ENCODE measurements around the gene SH3BGR. TPM values are rescaled to one million over a fixed set of nuclear protein-coding genes. Genes with fewer than 3 reads are reported as not detected.
A peak's percentile ranks its signal among the peaks of the same experiment; 100 is the strongest.

Gene SH3BGR
- total RNA-seq, 1 experiment from 2014 or later = 3.2 TPM

- CTCF ChIA-PET = no interaction called here
- intact Hi-C loops (cut with micrococcal nuclease; ENCODE audit: unreplicated experiment) = no loop called here
- DNase-seq = peak; percentile 89
- H3K27ac Mint-ChIP-seq (ENCODE audit: unreplicated experiment) = peak within 1 kb of the TSS; percentile 87
- BruUV-seq (replicated peaks) = TSS peak; percentile 86
- H3K9me3 Mint-ChIP-seq (ENCODE audit: low read depth, unreplicated experiment) = no peaks in the 10 kb centered on the region
- H3K4me1 Mint-ChIP-seq (ENCODE audit: low read depth, unreplicated experiment) = peaks cover 9% of the 10 kb centered on the region
- TF ChIP-seq CTCF (IDR thresholded peaks at IDR 0.05; ENCODE audit: unreplicated experiment) = no peak
- peaks cover 19% of the 10 kb centered on the region for H3K36me3 Mint-ChIP-seq (ENCODE audit: insufficient read depth, unreplicated experiment)
- no peaks in the 10 kb centered on the region for H3K27me3 Mint-ChIP-seq (ENCODE audit: unreplicated experiment)
- H3K4me3 Mint-ChIP-seq (ENCODE audit: low read depth, unreplicated experiment) = peak within 1 kb of the TSS; percentile 82
These were observed 6.2 kb upstream of the SH3BGR start, which contains the start of gene LCA5L for GRCh38 chr21:39445321-39446269. Gene LCA5L, minus strand, starts transcription at chr21:39445778. Its CDS starts 17,285 bp downstream, at chr21:39428493.

GRCh38 chr21:39447264-39447663 is 4.5 kb upstream of the SH3BGR start:
- peaks cover 19% of the 10 kb centered on the region for H3K36me3 Mint-ChIP-seq (ENCODE audit: insufficient read depth, unreplicated experiment)
- no TSS peak for BruUV-seq (replicated peaks)
- no peak for DNase-seq
- intact Hi-C loops (cut with micrococcal nuclease; ENCODE audit: unreplicated experiment) = no loop called here
- no peak overlapping the region for H3K27ac Mint-ChIP-seq (ENCODE audit: unreplicated experiment)
- CTCF ChIA-PET = no interaction called here
- H3K27me3 Mint-ChIP-seq (ENCODE audit: unreplicated experiment) = no peaks in the 10 kb centered on the region
- no peaks in the 10 kb centered on the region for H3K9me3 Mint-ChIP-seq (ENCODE audit: low read depth, unreplicated experiment)
- no peak for TF ChIP-seq CTCF (IDR thresholded peaks at IDR 0.05; ENCODE audit: unreplicated experiment)
- H3K4me1 Mint-ChIP-seq (ENCODE audit: low read depth, unreplicated experiment) = peaks cover 9% of the 10 kb centered on the region
- no peak overlapping the region for H3K4me3 Mint-ChIP-seq (ENCODE audit: low read depth, unreplicated experiment)

GRCh38 chr21:39452207-39452969 is 618 bp downstream of the SH3BGR start:
- no peaks in the 10 kb centered on the region for H3K4me1 Mint-ChIP-seq (ENCODE audit: low read depth, unreplicated experiment)
- CTCF ChIA-PET = no interaction called here
- no peak for TF ChIP-seq CTCF (IDR thresholded peaks at IDR 0.05; ENCODE audit: unreplicated experiment)
- H3K27ac Mint-ChIP-seq (ENCODE audit: unreplicated experiment) = no peak overlapping the region
- H3K4me3 Mint-ChIP-seq (ENCODE audit: low read depth, unreplicated experiment) = no peak overlapping the region
- BruUV-seq (replicated peaks) = no TSS peak
- no peaks in the 10 kb centered on the region for H3K36me3 Mint-ChIP-seq (ENCODE audit: insufficient read depth, unreplicated experiment)
- no peaks in the 10 kb centered on the region for H3K27me3 Mint-ChIP-seq (ENCODE audit: unreplicated experiment)
- DNase-seq = no peak
- H3K9me3 Mint-ChIP-seq (ENCODE audit: low read depth, unreplicated experiment) = no peaks in the 10 kb centered on the region
- intact Hi-C loops (cut with micrococcal nuclease; ENCODE audit: unreplicated experiment) = no loop called here

GRCh38 chr21:39452970-39453342 is 1.2 kb downstream of the SH3BGR start:
- Mint-ChIP-seq H3K4me3 (ENCODE audit: low read depth, unreplicated experiment) (no peak overlapping the region), H3K27me3 (ENCODE audit: unreplicated experiment) (no peaks in the 10 kb centered on the region), H3K27ac (ENCODE audit: unreplicated experiment) (no peak overlapping the region), H3K36me3 (ENCODE audit: insufficient read depth, unreplicated experiment) (no peaks in the 10 kb centered on the region), H3K4me1 (ENCODE audit: low read depth, unreplicated experiment) (no peaks in the 10 kb centered on the region), H3K9me3 (ENCODE audit: low read depth, unreplicated experiment) (no peaks in the 10 kb centered on the region)
- CTCF ChIA-PET = no interaction called here
- BruUV-seq (replicated peaks) = no TSS peak
- no peak for TF ChIP-seq CTCF (IDR thresholded peaks at IDR 0.05; ENCODE audit: unreplicated experiment)
- DNase-seq = no peak
- intact Hi-C loops (cut with micrococcal nuclease; ENCODE audit: unreplicated experiment) = no loop called here
